H1 (cell line): ENCODE measurements around the gene TFB2M.

Source experiments
- CEBPB ChIP-seq: IDR thresholded peaks from 2 replicates; pipeline ENCODE4 v1.6.1; 2012; ENCODE audit warnings: low read depth, low read length
- EGR1 ChIP-seq: IDR thresholded peaks from 2 replicates; pipeline ENCODE4 v1.6.1; 2011; ENCODE audit warnings: low read depth, low read length, borderline replicate concordance
- EP300 ChIP-seq, 2 experiments: IDR thresholded peaks; 1 replicate in 1 of 2; 2 replicates in 1 of 2; pipeline ENCODE4 v1.6.1; 2011 to 2012; ENCODE audit warnings: low read depth in 2 of 2, low read length in 2 of 2, mild to moderate bottlenecking in 2 of 2, borderline replicate concordance in 1 of 2, inconsistent platforms in 1 of 2, moderate library complexity in 1 of 2
- POLR2A ChIP-seq, 2 experiments: IDR thresholded peaks; 1 replicate in 1 of 2; 2 replicates in 1 of 2; pipeline ENCODE4 v1.6.1; 2011; ENCODE audit warnings: low read depth in 2 of 2, low read length in 2 of 2, mild to moderate bottlenecking in 2 of 2; ENCODE audit errors: control extremely low read depth in 1 of 2
- SAP30 ChIP-seq: fragments of 300-600 bp; sonication (generic); IDR thresholded peaks from 2 replicates; pipeline ENCODE4 v1.7.1; 2012; ENCODE audit warnings: low read length, moderate library complexity, mild to moderate bottlenecking, inconsistent platforms; ENCODE audit not compliant: insufficient read depth, insufficient replicate concordance
- SIRT6 ChIP-seq: IDR thresholded peaks from one replicate; pipeline ENCODE4 v1.7.1; 2012; ENCODE audit warnings: low read length, inconsistent platforms
- SP1 ChIP-seq: IDR thresholded peaks from 2 replicates; pipeline ENCODE4 v1.6.1; 2011; ENCODE audit warnings: low read depth, low read length
- TAF1 ChIP-seq: IDR thresholded peaks from 2 replicates; pipeline ENCODE4 v1.6.1; 2011; ENCODE audit warnings: mild to moderate bottlenecking, low read depth, low read length
- ZNF274 ChIP-seq: IDR thresholded peaks from 2 replicates; pipeline ENCODE4 v1.7.0; 2012; ENCODE audit warnings: low read length, borderline replicate concordance; ENCODE audit errors: extremely low read depth
- TF ChIP-seq, protein P1 (sequence below), 3 experiments: IDR thresholded peaks; 1 replicate in 2 of 3; 2 replicates in 1 of 3; pipeline versions ENCODE4 v1.5.1 to v1.6.1; 2011; ENCODE audit warnings: low read length in 3 of 3, mild to moderate bottlenecking in 3 of 3, inconsistent platforms in 2 of 3, low read depth in 1 of 3, moderate library complexity in 1 of 3; ENCODE audit not compliant: insufficient read depth in 1 of 3; ENCODE audit errors: control extremely low read depth in 1 of 3
- TF ChIP-seq, protein P2 (sequence below): IDR thresholded peaks from 2 replicates; pipeline ENCODE4 v1.6.1; 2011; ENCODE audit warnings: low read length, improper control_type of control experiment

DNA sequence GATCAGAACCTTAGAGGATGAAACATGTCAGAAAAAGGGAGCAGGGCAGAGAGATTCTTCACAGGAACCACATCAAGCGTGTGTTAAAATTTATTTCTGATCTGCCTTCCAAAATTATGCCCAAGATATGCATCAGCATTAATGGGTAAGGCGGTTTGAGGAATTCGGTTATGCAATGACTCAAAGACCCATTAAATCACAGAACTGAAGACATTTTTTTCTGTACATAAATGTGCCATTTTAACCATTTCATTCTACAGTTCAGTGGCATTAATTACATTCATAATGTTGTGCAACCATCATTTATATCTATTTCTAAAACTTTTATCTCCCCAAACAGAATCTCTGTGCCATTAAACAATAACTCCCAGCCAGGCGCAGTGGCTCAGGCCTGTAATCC lies 43.6 kb upstream of the TFB2M start:
- TF ChIP-seq, protein P1, sequence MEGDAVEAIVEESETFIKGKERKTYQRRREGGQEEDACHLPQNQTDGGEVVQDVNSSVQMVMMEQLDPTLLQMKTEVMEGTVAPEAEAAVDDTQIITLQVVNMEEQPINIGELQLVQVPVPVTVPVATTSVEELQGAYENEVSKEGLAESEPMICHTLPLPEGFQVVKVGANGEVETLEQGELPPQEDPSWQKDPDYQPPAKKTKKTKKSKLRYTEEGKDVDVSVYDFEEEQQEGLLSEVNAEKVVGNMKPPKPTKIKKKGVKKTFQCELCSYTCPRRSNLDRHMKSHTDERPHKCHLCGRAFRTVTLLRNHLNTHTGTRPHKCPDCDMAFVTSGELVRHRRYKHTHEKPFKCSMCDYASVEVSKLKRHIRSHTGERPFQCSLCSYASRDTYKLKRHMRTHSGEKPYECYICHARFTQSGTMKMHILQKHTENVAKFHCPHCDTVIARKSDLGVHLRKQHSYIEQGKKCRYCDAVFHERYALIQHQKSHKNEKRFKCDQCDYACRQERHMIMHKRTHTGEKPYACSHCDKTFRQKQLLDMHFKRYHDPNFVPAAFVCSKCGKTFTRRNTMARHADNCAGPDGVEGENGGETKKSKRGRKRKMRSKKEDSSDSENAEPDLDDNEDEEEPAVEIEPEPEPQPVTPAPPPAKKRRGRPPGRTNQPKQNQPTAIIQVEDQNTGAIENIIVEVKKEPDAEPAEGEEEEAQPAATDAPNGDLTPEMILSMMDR (IDR thresholded peaks at IDR 0.05; ENCODE audit: control extremely low read depth in 1 of 3, insufficient read depth in 1 of 3, low read depth in 1 of 3, low read length in 3 of 3) = no peak
- no peak for TF ChIP-seq SIRT6
- TF ChIP-seq POLR2A (IDR thresholded peaks at IDR 0.05; ENCODE audit: control extremely low read depth in 1 of 2, low read depth in 2 of 2, low read length in 2 of 2) = no peak
- TF ChIP-seq SP1 = no peak
- TF ChIP-seq EGR1 = no peak
- no peak for TF ChIP-seq CEBPB
- TF ChIP-seq EP300 (IDR thresholded peaks at IDR 0.05; ENCODE audit: borderline replicate concordance in 1 of 2, low read depth in 2 of 2, low read length in 2 of 2) = no peak
- no peak for TF ChIP-seq ZNF274
- TF ChIP-seq, protein P2, sequence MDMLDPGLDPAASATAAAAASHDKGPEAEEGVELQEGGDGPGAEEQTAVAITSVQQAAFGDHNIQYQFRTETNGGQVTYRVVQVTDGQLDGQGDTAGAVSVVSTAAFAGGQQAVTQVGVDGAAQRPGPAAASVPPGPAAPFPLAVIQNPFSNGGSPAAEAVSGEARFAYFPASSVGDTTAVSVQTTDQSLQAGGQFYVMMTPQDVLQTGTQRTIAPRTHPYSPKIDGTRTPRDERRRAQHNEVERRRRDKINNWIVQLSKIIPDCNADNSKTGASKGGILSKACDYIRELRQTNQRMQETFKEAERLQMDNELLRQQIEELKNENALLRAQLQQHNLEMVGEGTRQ = no peak
- no peak for TF ChIP-seq TAF1
- no peak for TF ChIP-seq SAP30
